Activated naive CD8-positive, alpha-beta T cell treated with anti-CD3 and anti-CD28 coated beads, Interleukin-2, amount 50 U/mL, for 24 hours (primary cell): ENCODE data around the gene AGFG1.

Source experiments
- ATAC-seq: fragments of 150-1000 bp; cut with Tn5 transposase; one replicate; pipeline ENCODE4 v1.10.0; 2021
- DNase-seq: peaks from one replicate; pipeline ENCODE4 v3.0.0; 2021
- H3K27ac Mint-ChIP-seq: one replicate; pipeline ENCODE4 v1.8.0; 2021; ENCODE audit warnings: mild to moderate bottlenecking, mixed read lengths
- H3K27me3 Mint-ChIP-seq: one replicate; pipeline ENCODE4 v1.8.0; 2021; ENCODE audit warnings: mixed read lengths
- H3K36me3 Mint-ChIP-seq: one replicate; pipeline ENCODE4 v1.8.0; 2021; ENCODE audit warnings: low read depth, mixed read lengths
- H3K4me1 Mint-ChIP-seq: one replicate; pipeline ENCODE4 v1.8.0; 2021; ENCODE audit warnings: mixed read lengths
- H3K4me3 Mint-ChIP-seq: one replicate; pipeline ENCODE4 v1.8.0; 2021; ENCODE audit warnings: mild to moderate bottlenecking, moderate library complexity, mixed read lengths
- H3K9me3 Mint-ChIP-seq: one replicate; pipeline ENCODE4 v1.8.0; 2021; ENCODE audit warnings: mixed read lengths

AGFG1 gene

GRCh38 chr2:227453810-227454209, 18.1 kb upstream of the AGFG1 start:
- H3K9me3 Mint-ChIP-seq, result no peaks in the 10 kb centered on the region
- no peak overlapping the region for H3K27ac Mint-ChIP-seq
- H3K27me3 Mint-ChIP-seq, result no peaks in the 10 kb centered on the region
- ATAC-seq (no peak), DNase-seq (no peak)
- peaks cover 74% of the 10 kb centered on the region for H3K4me1 Mint-ChIP-seq
- H3K4me3 Mint-ChIP-seq, result no peak overlapping the region
- no peaks in the 10 kb centered on the region for H3K36me3 Mint-ChIP-seq

GRCh38 chr2:227454323-227454860, 17.6 kb upstream of the AGFG1 start:
- Mint-ChIP-seq H3K4me3 (peak overlapping the region; percentile 57), H3K27me3 (no peaks in the 10 kb centered on the region), H3K9me3 (no peaks in the 10 kb centered on the region), H3K4me1 (peaks cover 78% of the 10 kb centered on the region), H3K27ac (peak overlapping the region; percentile 77), H3K36me3 (no peaks in the 10 kb centered on the region)
- DNase-seq (peak; percentile 39), ATAC-seq (peak; percentile 93)

GRCh38 chr2:227455200-227455599, 16.8 kb upstream of the AGFG1 start:
- Mint-ChIP-seq H3K4me3 (peak overlapping the region; percentile 19), H3K36me3 (no peaks in the 10 kb centered on the region), H3K9me3 (no peaks in the 10 kb centered on the region), H3K4me1 (peaks cover 82% of the 10 kb centered on the region), H3K27ac (peak overlapping the region; percentile 77), H3K27me3 (no peaks in the 10 kb centered on the region)
- ATAC-seq (no peak), DNase-seq (no peak)

GRCh38 chr2:227456102-227456501, 15.9 kb upstream of the AGFG1 start:
- no peaks in the 10 kb centered on the region for H3K36me3 Mint-ChIP-seq
- H3K9me3 Mint-ChIP-seq, result no peaks in the 10 kb centered on the region
- H3K4me1 Mint-ChIP-seq, result peaks cover 87% of the 10 kb centered on the region
- ATAC-seq (no peak), DNase-seq (no peak)
- H3K27ac Mint-ChIP-seq, result peak overlapping the region; percentile 52
- no peaks in the 10 kb centered on the region for H3K27me3 Mint-ChIP-seq
- H3K4me3 Mint-ChIP-seq, result no peak overlapping the region

GRCh38 chr2:227456772-227457171, 15.2 kb upstream of the AGFG1 start:
- DNase-seq, result peak; percentile 65
- Mint-ChIP-seq H3K36me3 (no peaks in the 10 kb centered on the region), H3K4me1 (peaks cover 88% of the 10 kb centered on the region), H3K27ac (peak overlapping the region; percentile 52), H3K27me3 (no peaks in the 10 kb centered on the region), H3K9me3 (no peaks in the 10 kb centered on the region), H3K4me3 (no peak overlapping the region)
- ATAC-seq, result no peak

- peak overlapping the region; percentile 68 for H3K4me3 Mint-ChIP-seq
- H3K27ac Mint-ChIP-seq, result peak overlapping the region; percentile 97
- no peaks in the 10 kb centered on the region for H3K27me3 Mint-ChIP-seq
- no peaks in the 10 kb centered on the region for H3K9me3 Mint-ChIP-seq
- DNase-seq (peak; percentile 79), ATAC-seq (peak; percentile 71)
- peaks cover 98% of the 10 kb centered on the region for H3K4me1 Mint-ChIP-seq
- no peaks in the 10 kb centered on the region for H3K36me3 Mint-ChIP-seq
These were observed 11.9 kb upstream of the AGFG1 start for GRCh38 chr2:227460070-227460485.

GRCh38 chr2:227460833-227461232, 11.1 kb upstream of the AGFG1 start:
- Mint-ChIP-seq H3K27me3 (no peaks in the 10 kb centered on the region), H3K9me3 (no peaks in the 10 kb centered on the region), H3K4me1 (peaks cover 97% of the 10 kb centered on the region), H3K36me3 (no peaks in the 10 kb centered on the region), H3K4me3 (peak overlapping the region; percentile 68), H3K27ac (peak overlapping the region; percentile 97)
- no peak for DNase-seq
- peak; percentile 33 for ATAC-seq

GRCh38 chr2:227461811-227462461, 10.0 kb upstream of the AGFG1 start:
- Mint-ChIP-seq H3K36me3 (no peaks in the 10 kb centered on the region), H3K27ac (peak overlapping the region; percentile 94), H3K4me3 (peak overlapping the region; percentile 44), H3K9me3 (no peaks in the 10 kb centered on the region), H3K4me1 (peaks cover 96% of the 10 kb centered on the region), H3K27me3 (no peaks in the 10 kb centered on the region)
- DNase-seq, result no peak
- no peak for ATAC-seq

- ATAC-seq (peak; percentile 21), DNase-seq (peak; percentile 42)
- peak overlapping the region; percentile 94 for H3K27ac Mint-ChIP-seq
- peaks cover 97% of the 10 kb centered on the region for H3K4me1 Mint-ChIP-seq
- H3K9me3 Mint-ChIP-seq, result no peaks in the 10 kb centered on the region
- no peaks in the 10 kb centered on the region for H3K36me3 Mint-ChIP-seq
- H3K4me3 Mint-ChIP-seq, result peak overlapping the region; percentile 60
- H3K27me3 Mint-ChIP-seq, result no peaks in the 10 kb centered on the region
These were observed 9.4 kb upstream of the AGFG1 start for GRCh38 chr2:227462462-227462951.

GRCh38 chr2:227462972-227463931, 8.7 kb upstream of the AGFG1 start:
- Mint-ChIP-seq H3K27me3 (no peaks in the 10 kb centered on the region), H3K36me3 (no peaks in the 10 kb centered on the region), H3K9me3 (no peaks in the 10 kb centered on the region), H3K4me1 (peaks cover 96% of the 10 kb centered on the region), H3K27ac (peak overlapping the region; percentile 94), H3K4me3 (peak overlapping the region; percentile 60)
- peak; percentile 34 for ATAC-seq
- DNase-seq, result peak; percentile 28

GRCh38 chr2:227464361-227464760, 7.6 kb upstream of the AGFG1 start:
- no peaks in the 10 kb centered on the region for H3K27me3 Mint-ChIP-seq
- H3K4me3 Mint-ChIP-seq, result peak overlapping the region; percentile 60
- peak overlapping the region; percentile 94 for H3K27ac Mint-ChIP-seq

GRCh38 chr2:227464851-227465250, 7.1 kb upstream of the AGFG1 start:
- Mint-ChIP-seq H3K4me1 (peaks cover 82% of the 10 kb centered on the region), H3K4me3 (peak overlapping the region; percentile 60), H3K27me3 (no peaks in the 10 kb centered on the region), H3K36me3 (no peaks in the 10 kb centered on the region), H3K9me3 (no peaks in the 10 kb centered on the region), H3K27ac (peak overlapping the region; percentile 94)
- DNase-seq, result peak; percentile 27
- no peak for ATAC-seq

More at GRCh38 chr2:227464361-227464760, 7.6 kb upstream of the AGFG1 start:
- ATAC-seq, result peak; percentile 12
- Mint-ChIP-seq H3K4me1 (peaks cover 85% of the 10 kb centered on the region), H3K36me3 (no peaks in the 10 kb centered on the region), H3K9me3 (no peaks in the 10 kb centered on the region)
- peak; percentile 23 for DNase-seq

GRCh38 chr2:227466887-227467600, 4.9 kb upstream of the AGFG1 start:
- Mint-ChIP-seq H3K36me3 (no peaks in the 10 kb centered on the region), H3K9me3 (no peaks in the 10 kb centered on the region), H3K27ac (peak overlapping the region; percentile 91), H3K4me1 (peaks cover 67% of the 10 kb centered on the region), H3K27me3 (no peaks in the 10 kb centered on the region), H3K4me3 (peak overlapping the region; percentile 8)
- ATAC-seq (no peak), DNase-seq (no peak)

GRCh38 chr2:227471412-227471811, 544 bp upstream of the AGFG1 start:
- peaks cover 57% of the 10 kb centered on the region for H3K4me1 Mint-ChIP-seq
- H3K4me3 Mint-ChIP-seq, result peak overlapping the region; percentile 68
- H3K36me3 Mint-ChIP-seq, result peaks cover 6% of the 10 kb centered on the region
- DNase-seq, result no peak
- no peaks in the 10 kb centered on the region for H3K9me3 Mint-ChIP-seq
- ATAC-seq, result no peak
- peak overlapping the region; percentile 55 for H3K27ac Mint-ChIP-seq
- H3K27me3 Mint-ChIP-seq, result no peaks in the 10 kb centered on the region
